ENCODE measurements around the gene DTNB.

Gene DTNB

DNA sequence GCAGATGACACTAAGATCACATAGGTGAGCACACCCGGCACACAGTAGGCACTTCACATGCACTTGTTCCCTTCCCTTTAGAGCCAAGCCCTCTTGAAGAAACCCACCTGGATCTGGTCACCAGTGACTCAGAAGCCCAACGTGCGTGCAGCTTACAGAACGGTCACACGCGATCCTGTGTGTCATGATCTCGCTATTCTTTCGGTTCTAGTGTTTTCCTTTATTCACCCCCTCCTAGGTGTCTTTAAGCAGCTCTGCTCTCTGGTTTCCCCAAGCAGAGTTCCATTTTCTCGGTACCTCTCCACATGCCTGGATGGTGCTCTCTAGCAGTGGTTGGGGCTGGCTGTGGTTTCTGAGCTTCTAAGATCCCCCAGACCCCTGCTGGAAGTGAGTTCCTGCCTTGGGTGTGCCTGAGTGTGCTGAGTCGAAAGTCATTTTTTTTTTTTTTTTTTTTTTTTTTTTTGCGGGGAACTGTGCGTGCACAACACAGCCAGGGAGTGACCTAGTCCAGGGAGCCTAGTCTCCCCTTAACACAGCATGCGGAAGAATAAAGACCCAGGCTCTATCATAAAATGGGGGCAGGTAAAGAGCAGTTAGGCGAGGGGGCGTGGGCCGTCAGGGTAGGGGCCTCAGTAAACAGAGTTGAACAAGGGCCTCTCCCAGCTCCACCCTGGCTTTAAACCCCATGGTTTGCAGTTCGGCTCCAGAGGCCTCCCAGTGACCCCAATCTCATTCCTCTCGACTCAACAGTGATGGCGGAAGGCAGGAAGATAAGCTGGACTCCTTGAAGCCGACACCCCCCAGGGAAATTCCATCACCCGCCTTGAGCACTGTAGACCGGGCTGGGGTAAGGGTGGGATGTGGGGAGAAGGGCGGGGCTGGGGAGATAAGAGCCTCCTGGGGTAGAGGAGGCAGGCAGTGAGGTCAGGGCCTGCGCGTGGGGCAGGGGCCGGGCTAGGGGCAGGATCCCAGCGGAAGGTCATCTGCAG is 301.8 kb downstream of the DTNB start:
- no peak overlapping the region for H3K4me3 ChIP-seq (ENCODE audit: low read depth, low read length)
- H3K4me1 ChIP-seq (ENCODE audit: control insufficient read depth, insufficient read depth, low read length): no peaks in the 10 kb centered on the region
- TF ChIP-seq KLF1 (tag by site-specific recombination; IDR thresholded peaks at IDR 0.05) (peak; percentile 78), ZNF558 (tag by site-specific recombination; IDR thresholded peaks at IDR 0.05) (no peak)
- ChIA-PET CTCF (interaction anchor here (2.5 kb wide), 1 partner anchor 10 kb away, joined by 15 read pairs; no protein-coding TSS in a partner anchor), POLR2A (interaction anchor here (0.7 kb wide), 1 partner anchor 29 kb away, joined by 6 read pairs; no protein-coding TSS in a partner anchor)
- no peaks in the 10 kb centered on the region for H3K9me3 ChIP-seq (ENCODE audit: control insufficient read depth, insufficient read depth, low read depth, low read length)
- H3K27ac ChIP-seq (ENCODE audit: extremely low read depth, low read depth, low read length): no peak overlapping the region
- no peaks in the 10 kb centered on the region for H3K36me3 ChIP-seq (ENCODE audit: control insufficient read depth in 2 of 2, insufficient read depth in 1 of 2, low read length in 2 of 2)

- ChIA-PET CTCF (interaction anchor here (1.0 kb wide), 1 partner anchor 8 kb away, joined by 3 read pairs; no protein-coding TSS in a partner anchor), POLR2A (no interaction called here)
Measured at GRCh38 chr2:25369876-25370275, 303.5 kb downstream of the DTNB start.

GRCh38 chr2:25369439-25369838 is 303.9 kb downstream of the DTNB start:
- ChIA-PET CTCF (no interaction called here), POLR2A (no interaction called here)
- Histone ChIP-seq H3K36me3 (ENCODE audit: control insufficient read depth in 2 of 2, insufficient read depth in 1 of 2, low read length in 2 of 2) (no peaks in the 10 kb centered on the region), H3K27ac (ENCODE audit: extremely low read depth, low read depth, low read length) (no peak overlapping the region), H3K9me3 (ENCODE audit: control insufficient read depth, insufficient read depth, low read depth, low read length) (no peaks in the 10 kb centered on the region), H3K4me3 (ENCODE audit: low read depth, low read length) (no peak overlapping the region), H3K4me1 (ENCODE audit: control insufficient read depth, insufficient read depth, low read length) (no peaks in the 10 kb centered on the region)
- no peak for TF ChIP-seq ZNF658 (tag by site-specific recombination; IDR thresholded peaks at IDR 0.05)
- no peak for TF ChIP-seq SP2 (tag by site-specific recombination; IDR thresholded peaks at IDR 0.05)
- TF ChIP-seq ZNF302 (tag by site-specific recombination; IDR thresholded peaks at IDR 0.05; ENCODE audit: low read depth): no peak
- TF ChIP-seq ZNF121 (tag by site-specific recombination; IDR thresholded peaks at IDR 0.05): no peak
- TF ChIP-seq, protein P1, sequence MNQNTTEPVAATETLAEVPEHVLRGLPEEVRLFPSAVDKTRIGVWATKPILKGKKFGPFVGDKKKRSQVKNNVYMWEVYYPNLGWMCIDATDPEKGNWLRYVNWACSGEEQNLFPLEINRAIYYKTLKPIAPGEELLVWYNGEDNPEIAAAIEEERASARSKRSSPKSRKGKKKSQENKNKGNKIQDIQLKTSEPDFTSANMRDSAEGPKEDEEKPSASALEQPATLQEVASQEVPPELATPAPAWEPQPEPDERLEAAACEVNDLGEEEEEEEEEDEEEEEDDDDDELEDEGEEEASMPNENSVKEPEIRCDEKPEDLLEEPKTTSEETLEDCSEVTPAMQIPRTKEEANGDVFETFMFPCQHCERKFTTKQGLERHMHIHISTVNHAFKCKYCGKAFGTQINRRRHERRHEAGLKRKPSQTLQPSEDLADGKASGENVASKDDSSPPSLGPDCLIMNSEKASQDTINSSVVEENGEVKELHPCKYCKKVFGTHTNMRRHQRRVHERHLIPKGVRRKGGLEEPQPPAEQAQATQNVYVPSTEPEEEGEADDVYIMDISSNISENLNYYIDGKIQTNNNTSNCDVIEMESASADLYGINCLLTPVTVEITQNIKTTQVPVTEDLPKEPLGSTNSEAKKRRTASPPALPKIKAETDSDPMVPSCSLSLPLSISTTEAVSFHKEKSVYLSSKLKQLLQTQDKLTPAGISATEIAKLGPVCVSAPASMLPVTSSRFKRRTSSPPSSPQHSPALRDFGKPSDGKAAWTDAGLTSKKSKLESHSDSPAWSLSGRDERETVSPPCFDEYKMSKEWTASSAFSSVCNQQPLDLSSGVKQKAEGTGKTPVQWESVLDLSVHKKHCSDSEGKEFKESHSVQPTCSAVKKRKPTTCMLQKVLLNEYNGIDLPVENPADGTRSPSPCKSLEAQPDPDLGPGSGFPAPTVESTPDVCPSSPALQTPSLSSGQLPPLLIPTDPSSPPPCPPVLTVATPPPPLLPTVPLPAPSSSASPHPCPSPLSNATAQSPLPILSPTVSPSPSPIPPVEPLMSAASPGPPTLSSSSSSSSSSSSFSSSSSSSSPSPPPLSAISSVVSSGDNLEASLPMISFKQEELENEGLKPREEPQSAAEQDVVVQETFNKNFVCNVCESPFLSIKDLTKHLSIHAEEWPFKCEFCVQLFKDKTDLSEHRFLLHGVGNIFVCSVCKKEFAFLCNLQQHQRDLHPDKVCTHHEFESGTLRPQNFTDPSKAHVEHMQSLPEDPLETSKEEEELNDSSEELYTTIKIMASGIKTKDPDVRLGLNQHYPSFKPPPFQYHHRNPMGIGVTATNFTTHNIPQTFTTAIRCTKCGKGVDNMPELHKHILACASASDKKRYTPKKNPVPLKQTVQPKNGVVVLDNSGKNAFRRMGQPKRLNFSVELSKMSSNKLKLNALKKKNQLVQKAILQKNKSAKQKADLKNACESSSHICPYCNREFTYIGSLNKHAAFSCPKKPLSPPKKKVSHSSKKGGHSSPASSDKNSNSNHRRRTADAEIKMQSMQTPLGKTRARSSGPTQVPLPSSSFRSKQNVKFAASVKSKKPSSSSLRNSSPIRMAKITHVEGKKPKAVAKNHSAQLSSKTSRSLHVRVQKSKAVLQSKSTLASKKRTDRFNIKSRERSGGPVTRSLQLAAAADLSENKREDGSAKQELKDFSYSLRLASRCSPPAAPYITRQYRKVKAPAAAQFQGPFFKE (tag by site-specific recombination; IDR thresholded peaks at IDR 0.05; ENCODE audit: borderline replicate concordance): no peak
- TF ChIP-seq ZFP3 (tag by site-specific recombination; IDR thresholded peaks at IDR 0.05; ENCODE audit: low read depth): no peak
- no peak for TF ChIP-seq HOXA7 (CRISPR knock-in tag; IDR thresholded peaks at IDR 0.05; ENCODE audit: borderline replicate concordance)
- no peak for TF ChIP-seq GLI4 (tag by site-specific recombination; IDR thresholded peaks at IDR 0.05)
- TF ChIP-seq ZNF707 (tag by site-specific recombination; IDR thresholded peaks at IDR 0.05): no peak
- TF ChIP-seq ZBTB20 (tag by site-specific recombination; IDR thresholded peaks at IDR 0.05): no peak

More at GRCh38 chr2:25369876-25370275, 303.5 kb downstream of the DTNB start:
- H3K27ac ChIP-seq (ENCODE audit: extremely low read depth, low read depth, low read length): no peak overlapping the region
- TF ChIP-seq ZNF776 (tag by site-specific recombination; IDR thresholded peaks at IDR 0.05; ENCODE audit: borderline replicate concordance) (no peak), ZNF19 (tag by site-specific recombination; IDR thresholded peaks at IDR 0.05; ENCODE audit: low read depth) (no peak), ZNF274 (IDR thresholded peaks at IDR 0.05; ENCODE audit: low read length) (no peak), ZNF274 (tag by site-specific recombination; IDR thresholded peaks at IDR 0.05; ENCODE audit: borderline replicate concordance) (no peak), ZNF266 (tag by site-specific recombination; IDR thresholded peaks at IDR 0.05; ENCODE audit: low read depth) (no peak), ZNF585B (tag by site-specific recombination; IDR thresholded peaks at IDR 0.05) (no peak)
- TF ChIP-seq, protein P2, sequence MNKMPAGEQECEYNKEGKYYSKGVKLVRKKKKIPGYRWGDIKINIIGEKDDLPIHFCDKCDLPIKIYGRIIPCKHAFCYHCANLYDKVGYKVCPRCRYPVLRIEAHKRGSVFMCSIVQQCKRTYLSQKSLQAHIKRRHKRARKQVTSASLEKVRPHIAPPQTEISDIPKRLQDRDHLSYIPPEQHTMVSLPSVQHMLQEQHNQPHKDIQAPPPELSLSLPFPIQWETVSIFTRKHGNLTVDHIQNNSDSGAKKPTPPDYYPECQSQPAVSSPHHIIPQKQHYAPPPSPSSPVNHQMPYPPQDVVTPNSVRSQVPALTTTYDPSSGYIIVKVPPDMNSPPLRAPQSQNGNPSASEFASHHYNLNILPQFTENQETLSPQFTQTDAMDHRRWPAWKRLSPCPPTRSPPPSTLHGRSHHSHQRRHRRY (tag by site-specific recombination; IDR thresholded peaks at IDR 0.05): no peak
- H3K36me3 ChIP-seq (ENCODE audit: control insufficient read depth in 2 of 2, insufficient read depth in 1 of 2, low read length in 2 of 2): no peaks in the 10 kb centered on the region
- no peak overlapping the region for H3K4me3 ChIP-seq (ENCODE audit: low read depth, low read length)
- no peaks in the 10 kb centered on the region for H3K9me3 ChIP-seq (ENCODE audit: control insufficient read depth, insufficient read depth, low read depth, low read length)
- H3K4me1 ChIP-seq (ENCODE audit: control insufficient read depth, insufficient read depth, low read length): no peaks in the 10 kb centered on the region
